Measurements from ENCODE around the gene SMPDL3A.

Gene SMPDL3A

DNA sequence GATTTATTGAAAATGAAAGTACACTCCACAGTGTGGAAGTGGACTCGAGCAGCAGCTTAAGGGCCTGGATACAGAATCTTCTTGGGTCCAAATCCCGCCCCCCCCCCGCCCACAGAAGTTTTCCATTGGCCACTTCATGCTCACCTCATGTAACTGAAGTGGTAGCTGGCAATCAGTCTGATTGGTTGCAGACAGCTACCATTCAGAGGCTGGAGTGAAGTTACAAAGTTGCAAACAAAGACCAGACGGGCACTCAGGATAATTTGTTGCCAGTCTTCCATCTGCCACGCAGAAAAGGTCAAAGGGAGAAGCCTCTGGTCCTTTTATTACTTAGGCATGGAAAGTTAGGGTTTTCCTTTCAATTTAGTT lies 35.4 kb upstream of the SMPDL3A start:
- Mint-ChIP-seq H3K27me3 (ENCODE audit: low read depth, poor library complexity) (no peaks in the 10 kb centered on the region), H3K4me1 (peaks cover 20% of the 10 kb centered on the region), H3K9me3 (peaks cover 16% of the 10 kb centered on the region), H3K27ac (no peak overlapping the region), H3K36me3 (ENCODE audit: low read depth) (peaks cover 5% of the 10 kb centered on the region), H3K4me3 (no peak overlapping the region)
- TF ChIP-seq, protein P1, sequence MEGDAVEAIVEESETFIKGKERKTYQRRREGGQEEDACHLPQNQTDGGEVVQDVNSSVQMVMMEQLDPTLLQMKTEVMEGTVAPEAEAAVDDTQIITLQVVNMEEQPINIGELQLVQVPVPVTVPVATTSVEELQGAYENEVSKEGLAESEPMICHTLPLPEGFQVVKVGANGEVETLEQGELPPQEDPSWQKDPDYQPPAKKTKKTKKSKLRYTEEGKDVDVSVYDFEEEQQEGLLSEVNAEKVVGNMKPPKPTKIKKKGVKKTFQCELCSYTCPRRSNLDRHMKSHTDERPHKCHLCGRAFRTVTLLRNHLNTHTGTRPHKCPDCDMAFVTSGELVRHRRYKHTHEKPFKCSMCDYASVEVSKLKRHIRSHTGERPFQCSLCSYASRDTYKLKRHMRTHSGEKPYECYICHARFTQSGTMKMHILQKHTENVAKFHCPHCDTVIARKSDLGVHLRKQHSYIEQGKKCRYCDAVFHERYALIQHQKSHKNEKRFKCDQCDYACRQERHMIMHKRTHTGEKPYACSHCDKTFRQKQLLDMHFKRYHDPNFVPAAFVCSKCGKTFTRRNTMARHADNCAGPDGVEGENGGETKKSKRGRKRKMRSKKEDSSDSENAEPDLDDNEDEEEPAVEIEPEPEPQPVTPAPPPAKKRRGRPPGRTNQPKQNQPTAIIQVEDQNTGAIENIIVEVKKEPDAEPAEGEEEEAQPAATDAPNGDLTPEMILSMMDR (IDR thresholded peaks at IDR 0.05), result no peak
- DNase-seq, result no peak

DNA sequence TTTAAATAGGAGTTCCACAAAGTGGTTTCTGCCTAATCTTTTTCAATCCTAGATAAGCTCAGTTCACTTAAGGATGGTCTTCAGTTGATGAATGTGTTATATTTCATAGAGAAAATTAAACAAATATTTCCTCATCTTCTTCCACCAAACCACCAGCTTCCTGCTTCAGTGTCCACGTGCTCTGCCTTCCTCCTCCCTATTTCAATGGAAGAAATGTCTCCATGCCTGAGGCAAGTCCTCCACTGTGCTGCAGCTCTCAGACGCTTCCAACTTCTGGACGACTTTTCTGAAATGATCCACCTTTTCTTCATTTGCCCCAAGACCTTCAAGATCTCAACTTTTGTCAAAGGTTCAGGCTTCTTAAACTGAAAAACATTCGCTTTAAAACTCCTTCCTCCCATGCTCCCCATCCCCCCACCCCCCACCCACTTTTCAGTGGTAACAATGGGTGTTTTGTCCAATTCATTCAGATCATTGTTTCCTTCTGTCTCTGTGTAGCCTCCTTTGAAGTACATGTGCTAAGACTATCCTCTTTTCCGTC lies 34.8 kb upstream of the SMPDL3A start:
- Mint-ChIP-seq H3K27me3 (ENCODE audit: low read depth, poor library complexity) (no peaks in the 10 kb centered on the region), H3K27ac (no peak overlapping the region), H3K36me3 (ENCODE audit: low read depth) (peaks cover 3% of the 10 kb centered on the region), H3K9me3 (peaks cover 10% of the 10 kb centered on the region), H3K4me1 (peaks cover 20% of the 10 kb centered on the region), H3K4me3 (no peak overlapping the region)
- no peak for DNase-seq
- TF ChIP-seq, protein P1 (IDR thresholded peaks at IDR 0.05), result no peak

DNA sequence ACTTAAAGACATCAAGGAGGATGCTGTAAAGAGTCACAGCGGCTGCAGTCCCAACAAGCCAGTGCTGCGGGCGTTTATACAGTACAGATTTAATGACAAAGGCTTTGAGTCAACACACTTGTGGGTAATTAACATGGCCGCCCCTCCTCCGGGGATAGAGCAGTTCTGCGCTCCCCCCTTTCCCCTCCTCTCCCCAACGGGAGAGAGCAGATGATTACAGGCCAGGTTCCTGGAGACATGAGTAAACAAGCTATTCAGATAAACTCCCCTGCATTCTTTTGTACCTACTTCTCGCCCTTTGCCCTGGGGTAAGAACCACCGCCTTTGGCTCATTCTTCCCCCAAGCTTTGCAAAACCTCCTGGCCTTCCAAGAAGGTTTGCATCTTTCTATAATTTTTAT lies 33.2 kb upstream of the SMPDL3A start:
- DNase-seq, result no peak
- peaks cover 20% of the 10 kb centered on the region for H3K4me1 Mint-ChIP-seq
- TF ChIP-seq, protein P1 (IDR thresholded peaks at IDR 0.05), result no peak

DNA sequence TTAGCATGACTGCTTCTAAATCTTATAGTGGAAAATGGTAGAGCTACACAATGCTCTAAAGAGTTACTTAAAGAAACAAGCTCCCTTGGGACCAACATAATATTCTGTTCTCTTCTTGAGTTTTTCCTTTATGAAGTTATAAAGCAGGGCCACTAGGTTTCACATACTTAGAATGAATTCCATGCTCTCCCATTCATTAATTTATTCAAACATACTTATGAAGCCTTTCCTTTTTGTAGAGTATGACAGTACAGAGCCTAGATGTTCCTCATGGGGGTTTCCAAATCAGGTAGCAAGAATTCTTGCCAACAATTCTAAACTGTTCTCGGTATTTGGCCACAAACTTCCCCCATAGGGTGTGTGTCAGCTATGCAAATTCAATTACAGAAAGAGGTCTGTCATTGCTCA lies 30.1 kb upstream of the SMPDL3A start:
- Mint-ChIP-seq H3K4me1 (peaks cover 16% of the 10 kb centered on the region), H3K9me3 (peaks cover 12% of the 10 kb centered on the region), H3K4me3 (no peak overlapping the region), H3K36me3 (ENCODE audit: low read depth) (no peaks in the 10 kb centered on the region), H3K27me3 (ENCODE audit: low read depth, poor library complexity) (peaks cover 3% of the 10 kb centered on the region), H3K27ac (no peak overlapping the region)
- TF ChIP-seq, protein P1 (IDR thresholded peaks at IDR 0.05), result no peak
- DNase-seq, result no peak

More for the DNA sequence above, 33.2 kb upstream of the SMPDL3A start:
- Mint-ChIP-seq H3K9me3 (peaks cover 8% of the 10 kb centered on the region), H3K27me3 (ENCODE audit: low read depth, poor library complexity) (no peaks in the 10 kb centered on the region), H3K27ac (no peak overlapping the region), H3K36me3 (ENCODE audit: low read depth) (no peaks in the 10 kb centered on the region), H3K4me3 (no peak overlapping the region)

DNA sequence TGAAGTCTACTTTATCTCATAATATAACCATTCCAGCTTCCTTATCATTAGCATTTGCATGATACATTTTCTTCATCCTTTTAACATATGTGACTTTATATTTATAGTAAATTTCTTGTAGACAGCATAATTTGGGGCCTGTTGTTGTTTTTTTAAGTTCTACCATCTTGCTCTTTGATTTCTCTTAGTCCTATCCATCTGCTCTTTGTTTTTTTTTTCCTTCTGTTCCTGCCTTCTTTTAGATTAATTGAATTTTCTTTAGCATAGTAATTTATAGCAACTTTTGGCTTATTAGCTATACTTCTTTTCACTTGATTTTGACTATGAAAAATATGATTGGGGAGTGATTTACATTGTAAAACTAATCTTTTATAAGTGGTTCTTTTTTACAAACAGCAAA lies 28.7 kb upstream of the SMPDL3A start:
- peaks cover 5% of the 10 kb centered on the region for H3K4me1 Mint-ChIP-seq

DNA sequence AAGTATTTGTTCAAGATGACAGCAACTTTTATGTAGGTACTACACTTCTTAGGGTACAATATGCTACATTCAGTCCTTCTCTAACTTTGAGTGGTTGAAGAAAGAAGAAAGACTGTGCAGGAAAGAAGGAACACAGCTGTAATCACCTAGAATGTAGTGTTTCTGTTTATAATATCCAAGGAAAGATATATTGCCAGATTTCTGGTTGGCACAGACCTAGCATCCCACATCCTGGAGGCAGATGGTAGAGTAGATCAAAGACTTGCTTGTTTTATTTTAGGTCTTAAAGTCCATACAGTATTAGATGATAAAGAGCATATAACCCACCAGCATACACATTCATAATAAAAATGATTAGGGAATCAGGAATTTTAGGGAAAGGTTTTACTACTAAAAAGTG lies 22.8 kb upstream of the SMPDL3A start:
- H3K27ac Mint-ChIP-seq, result no peak overlapping the region
- no peaks in the 10 kb centered on the region for H3K36me3 Mint-ChIP-seq (ENCODE audit: low read depth)
- DNase-seq, result no peak
- no peaks in the 10 kb centered on the region for H3K4me1 Mint-ChIP-seq
- peaks cover 4% of the 10 kb centered on the region for H3K9me3 Mint-ChIP-seq
- no peak overlapping the region for H3K4me3 Mint-ChIP-seq
- TF ChIP-seq, protein P1 (IDR thresholded peaks at IDR 0.05), result no peak
- H3K27me3 Mint-ChIP-seq (ENCODE audit: low read depth, poor library complexity), result peaks cover 7% of the 10 kb centered on the region

More for the DNA sequence above, 28.7 kb upstream of the SMPDL3A start:
- no peak for DNase-seq
- Mint-ChIP-seq H3K4me3 (no peak overlapping the region), H3K9me3 (peaks cover 7% of the 10 kb centered on the region), H3K27me3 (ENCODE audit: low read depth, poor library complexity) (peaks cover 3% of the 10 kb centered on the region), H3K36me3 (ENCODE audit: low read depth) (no peaks in the 10 kb centered on the region), H3K27ac (no peak overlapping the region)
- TF ChIP-seq, protein P1 (IDR thresholded peaks at IDR 0.05), result no peak

All from nephron progenitor cell (in vitro differentiated cells).